Endometrium (tissue), 2 donors: ENCODE results near the gene ECE1.
A peak's percentile ranks its signal among the peaks of the same experiment; 100 is the strongest.

Experiments
- FAIRE-seq: peaks from 2 replicates; lab custom pipeline; 2012; peaks lifted over from hg19 to GRCh38; lab: Jason Lieb, UNC
- donor health status: control.
- donor health status: control.

The ECE1 gene

GRCh38 chr1:21308330-21308729 lies 18.1 kb upstream of the ECE1 start:
- no peak for FAIRE-seq

- no peak for FAIRE-seq
These were observed 17.5 kb upstream of the ECE1 start for GRCh38 chr1:21307663-21308305.

DNA sequence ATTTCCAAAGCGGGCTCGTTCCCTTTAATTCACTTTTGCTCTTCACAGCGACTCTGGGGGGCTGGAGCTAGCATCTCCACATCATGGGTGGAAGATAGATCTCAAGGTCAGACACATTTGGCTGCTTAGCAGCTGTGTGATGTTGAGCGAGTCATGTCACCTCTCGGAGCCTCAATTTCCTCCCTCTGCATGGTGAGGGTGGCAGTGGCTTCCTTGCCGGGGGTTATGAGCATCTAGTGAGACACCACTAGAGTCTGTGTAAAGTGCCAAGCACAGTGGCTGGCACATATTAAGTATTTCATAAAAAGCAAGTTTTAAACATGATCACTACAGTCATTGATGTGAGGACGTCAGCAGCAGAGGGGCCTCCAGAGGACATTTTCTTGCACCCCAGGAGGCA lies 16.9 kb upstream of the ECE1 start:
- no peak for FAIRE-seq

GRCh38 chr1:21305900-21306189 lies 15.6 kb upstream of the ECE1 start:
- FAIRE-seq = no peak

DNA sequence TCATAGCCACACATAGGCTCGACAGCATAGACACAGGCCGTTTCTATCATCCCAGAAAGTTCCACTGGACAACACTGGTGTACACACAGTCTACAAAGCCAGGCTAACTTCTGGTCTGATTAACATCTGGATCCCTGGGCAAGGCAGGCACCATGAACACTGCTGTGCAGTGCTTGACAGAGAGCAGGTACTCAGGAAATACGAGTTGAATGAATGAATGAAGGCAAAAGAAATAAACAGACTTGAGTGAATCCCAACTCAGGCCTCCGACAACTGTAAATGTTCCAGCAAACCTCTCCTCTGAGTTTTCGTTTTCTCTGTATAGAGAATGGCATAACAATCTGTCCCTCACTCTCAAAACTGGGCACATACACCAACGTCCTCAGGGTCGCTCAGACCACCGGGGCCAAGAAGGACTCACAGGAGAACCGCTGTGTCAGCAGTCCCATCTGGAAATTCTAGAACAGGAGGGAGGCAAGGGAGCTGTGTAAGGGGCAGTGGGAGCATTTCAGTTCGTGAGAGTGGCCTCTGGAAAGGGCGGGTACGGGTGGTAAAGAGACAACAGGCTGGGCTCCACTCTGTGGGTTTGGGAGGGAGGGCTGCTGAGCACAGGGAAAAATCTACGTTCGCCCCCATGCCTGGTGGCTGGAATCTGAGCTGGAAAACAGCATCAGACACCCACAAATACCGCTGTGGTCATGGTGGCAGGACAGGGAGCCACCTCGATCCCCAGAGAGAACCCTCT lies 15.1 kb upstream of the ECE1 start:
- FAIRE-seq = no peak

- FAIRE-seq = no peak
These were observed 14.2 kb upstream of the ECE1 start for GRCh38 chr1:21304488-21304887.

- peak; percentile 94 for FAIRE-seq
These were observed 12.8 kb upstream of the ECE1 start for GRCh38 chr1:21302747-21303715.

GRCh38 chr1:21301794-21302440 lies 11.7 kb upstream of the ECE1 start:
- FAIRE-seq = no peak

DNA sequence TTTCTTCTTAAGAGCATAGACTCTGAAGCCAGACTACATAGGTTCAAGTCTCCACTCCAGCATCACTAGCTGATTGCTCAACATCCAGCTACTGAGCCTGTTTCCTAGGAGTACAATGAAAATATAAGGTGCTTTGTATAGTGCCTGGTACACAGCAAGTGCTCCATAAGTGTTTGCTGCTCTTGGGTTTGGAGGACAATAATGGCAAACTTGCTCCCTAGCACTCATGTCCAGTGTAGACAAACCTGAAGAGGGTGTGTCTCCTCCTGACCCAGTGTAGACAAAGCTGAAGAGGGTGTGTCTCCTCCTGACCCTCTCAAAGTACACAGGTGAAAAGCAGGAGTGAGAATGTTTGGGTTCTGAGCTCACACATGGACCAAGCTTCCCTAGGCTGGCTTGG lies 10.5 kb upstream of the ECE1 start:
- FAIRE-seq = no peak

- FAIRE-seq = no peak
These were observed 9.6 kb upstream of the ECE1 start for GRCh38 chr1:21299780-21300395.

GRCh38 chr1:21298981-21299391 lies 8.7 kb upstream of the ECE1 start:
- FAIRE-seq = no peak

DNA sequence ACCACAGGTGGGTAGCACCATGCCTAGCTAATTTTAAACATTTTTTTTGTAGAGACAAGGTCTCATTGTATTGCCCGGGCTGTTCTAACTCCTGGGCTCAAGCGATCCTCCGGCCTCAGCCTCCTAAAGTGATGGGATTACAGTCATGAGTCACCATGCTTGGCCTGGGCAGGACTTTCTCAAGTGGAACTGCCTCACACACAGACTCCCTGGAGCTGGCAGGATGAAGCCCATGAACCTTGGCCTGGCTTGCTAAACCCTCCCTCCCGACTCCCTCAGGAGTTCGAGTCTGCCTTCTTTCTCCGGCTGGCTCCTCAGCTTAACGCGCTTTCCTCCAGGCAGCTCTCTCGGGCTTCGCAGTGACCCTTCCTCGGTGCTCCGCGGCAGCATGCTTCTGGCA lies 7.7 kb upstream of the ECE1 start:
- FAIRE-seq = no peak

GRCh38 chr1:21296509-21297354 lies 6.5 kb upstream of the ECE1 start:
- FAIRE-seq = no peak

GRCh38 chr1:21295545-21295944 lies 5.3 kb upstream of the ECE1 start:
- no peak for FAIRE-seq

- FAIRE-seq = no peak
These were observed 4.7 kb upstream of the ECE1 start for GRCh38 chr1:21295002-21295401.

DNA sequence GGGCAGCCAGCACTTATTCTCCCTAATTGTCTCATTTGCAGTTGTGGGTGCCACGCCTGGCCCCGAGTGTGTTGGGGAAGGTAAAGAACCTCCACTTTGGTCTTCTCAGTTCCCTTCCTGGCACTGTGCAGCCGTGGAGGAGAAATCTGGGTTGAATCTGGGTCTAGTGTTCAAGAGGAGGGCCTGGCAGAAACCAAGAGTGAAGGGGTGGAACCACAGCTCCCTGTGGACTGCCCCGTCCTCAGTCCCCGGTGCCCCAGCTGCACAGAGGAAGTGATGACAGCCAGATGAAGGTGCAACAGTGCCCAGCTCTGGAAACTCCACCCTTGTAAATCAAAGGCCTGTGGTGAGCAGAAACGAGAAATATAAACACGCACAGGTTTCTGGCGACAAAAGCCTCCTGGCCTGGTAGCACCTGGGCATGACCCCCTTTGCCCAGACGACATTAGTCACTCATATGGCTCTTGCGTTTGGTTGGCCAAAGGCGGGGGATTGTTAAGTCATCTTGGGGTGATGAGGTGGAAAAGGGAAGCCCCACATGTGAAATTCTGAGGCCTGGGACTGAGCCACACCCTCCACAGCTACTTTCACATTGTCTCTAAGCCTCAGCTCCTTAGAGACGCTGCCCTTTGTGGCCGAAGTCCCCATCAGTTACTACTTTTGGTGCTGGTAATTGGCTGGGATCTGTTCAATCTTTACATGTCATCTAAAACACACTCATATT lies 4.2 kb upstream of the ECE1 start:
- FAIRE-seq = no peak

GRCh38 chr1:21293537-21294265 lies 3.4 kb upstream of the ECE1 start:
- FAIRE-seq = no peak

- no peak for FAIRE-seq
These were observed 2.8 kb upstream of the ECE1 start for GRCh38 chr1:21292984-21293536.

DNA sequence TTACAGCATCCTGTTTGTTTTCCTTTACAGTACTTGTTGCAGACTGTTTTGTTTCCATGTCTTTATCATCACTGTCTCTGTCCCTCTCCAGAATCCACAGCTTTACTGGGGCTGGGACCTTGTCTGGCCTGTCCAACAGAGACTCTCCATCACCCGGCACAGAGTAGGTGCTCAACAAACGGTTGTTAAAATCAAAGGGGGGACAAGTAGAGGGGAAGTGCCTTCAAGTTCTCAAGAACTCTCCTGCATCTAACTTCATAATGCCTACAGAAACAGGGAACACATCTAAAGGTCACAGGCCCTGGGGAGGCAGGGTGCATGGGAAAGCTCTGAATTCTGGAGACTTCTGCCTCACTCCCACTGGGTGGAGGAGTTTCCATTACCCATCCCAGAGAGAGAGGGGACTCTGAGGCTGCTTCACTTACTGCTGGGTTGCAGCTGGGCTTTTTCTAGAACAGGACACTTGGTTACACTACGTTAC lies 2.3 kb upstream of the ECE1 start:
- no peak for FAIRE-seq
